ENCODE results near the gene RNF8.
"Not testable (repeated sequence)": the region's sequence is repeated elsewhere in the genome, so short reads cannot be mapped to it uniquely, and the experiment has no call there.

RNF8 gene

GRCh38 chr6:37353761-37354525 lies at the start of gene RNF8:
TSS of gene RNF8 (plus strand) at chr6:37353983. CDS start at chr6:37354165, 182 bp downstream.
- FAIRE-seq (no peak), DNase-seq (ENCODE audit: insufficient read length, low spot score) (peak; percentile 98)
- TF ChIP-seq CTCF (IDR thresholded peaks at IDR 0.05; ENCODE audit: insufficient read depth, missing control alignments), result no peak

GRCh38 chr6:37304766-37305165 lies 49.0 kb upstream of the RNF8 start:
- DNase-seq (ENCODE audit: insufficient read length, low spot score) (no peak), FAIRE-seq (no peak)
- TF ChIP-seq CTCF (IDR thresholded peaks at IDR 0.05; ENCODE audit: insufficient read depth, missing control alignments), result no peak

GRCh38 chr6:37305841-37306425 lies 47.9 kb upstream of the RNF8 start:
- DNase-seq (ENCODE audit: insufficient read length, low spot score) (no peak), FAIRE-seq (no peak)
- no peak for TF ChIP-seq CTCF (IDR thresholded peaks at IDR 0.05; ENCODE audit: insufficient read depth, missing control alignments)

GRCh38 chr6:37306624-37307222 lies 47.1 kb upstream of the RNF8 start:
- no peak for TF ChIP-seq CTCF (IDR thresholded peaks at IDR 0.05; ENCODE audit: insufficient read depth, missing control alignments)
- FAIRE-seq (no peak), DNase-seq (ENCODE audit: insufficient read length, low spot score) (no peak)

- not testable (repeated sequence) for DNase-seq (ENCODE audit: insufficient read length, low spot score)
Observed at GRCh38 chr6:37307484-37307883, 46.3 kb upstream of the RNF8 start.

GRCh38 chr6:37308069-37308815 lies 45.5 kb upstream of the RNF8 start:
- FAIRE-seq, result no peak

More at GRCh38 chr6:37307484-37307883, 46.3 kb upstream of the RNF8 start:
- not testable (repeated sequence) for FAIRE-seq

More at GRCh38 chr6:37308069-37308815, 45.5 kb upstream of the RNF8 start:
- DNase-seq (ENCODE audit: insufficient read length, low spot score), result no peak
- no peak for TF ChIP-seq CTCF (IDR thresholded peaks at IDR 0.05; ENCODE audit: insufficient read depth, missing control alignments)
